Ammon's horn (tissue), 1 donor: ENCODE measurements around the gene TRNAU1AP.
A peak's percentile ranks its signal among the peaks of the same experiment; 100 is the strongest.
"Not testable (repeated sequence)": the region's sequence is repeated elsewhere in the genome, so short reads cannot be mapped to it uniquely, and the experiment has no call there.

Source experiments
- DNase-seq: peaks from one replicate; pipeline ENCODE4 v3.0.0-alpha.2; 2016; ENCODE audit warnings: low spot score

Gene TRNAU1AP

GRCh38 chr1:28577052-28577678, 24.3 kb downstream of the TRNAU1AP start:
- DNase-seq: no peak

GRCh38 chr1:28577738-28578536, 25.1 kb downstream of the TRNAU1AP start:
- no peak for DNase-seq

GRCh38 chr1:28578696-28579218, 25.9 kb downstream of the TRNAU1AP start:
- DNase-seq: no peak

- no peak for DNase-seq
These were observed 26.5 kb downstream of the TRNAU1AP start for GRCh38 chr1:28579401-28579800.

GRCh38 chr1:28580722-28581530, 28.0 kb downstream of the TRNAU1AP start:
- peak; percentile 44 for DNase-seq

GRCh38 chr1:28581531-28582247, 28.8 kb downstream of the TRNAU1AP start:
- DNase-seq: peak; percentile 98

- peak; percentile 17 for DNase-seq
These were observed 29.3 kb downstream of the TRNAU1AP start for GRCh38 chr1:28582248-28582615.

GRCh38 chr1:28586585-28587391, 33.9 kb downstream of the TRNAU1AP start:
- DNase-seq: not testable (repeated sequence)

- no peak for DNase-seq
These were observed 38.9 kb downstream of the TRNAU1AP start, which contains the start of gene RAB42 for GRCh38 chr1:28591708-28592320. RAB42 (plus strand) TSS chr1:28592265; CDS start chr1:28592512, 247 bp downstream.

- no peak for DNase-seq
These were observed 39.6 kb downstream of the TRNAU1AP start for GRCh38 chr1:28592321-28593071.

- DNase-seq: not testable (repeated sequence)
These were observed 41.1 kb downstream of the TRNAU1AP start for GRCh38 chr1:28593988-28594356.

GRCh38 chr1:28594686-28595411, 42.0 kb downstream of the TRNAU1AP start:
- peak; percentile 16 for DNase-seq

- no peak for DNase-seq
These were observed 42.7 kb downstream of the TRNAU1AP start for GRCh38 chr1:28595412-28596191.

- not testable (repeated sequence) for DNase-seq
These were observed 43.4 kb downstream of the TRNAU1AP start for GRCh38 chr1:28596276-28596675.

- no peak for DNase-seq
These were observed 48.8 kb downstream of the TRNAU1AP start for GRCh38 chr1:28601696-28602095.

- DNase-seq: peak; percentile 88
These were observed 49.9 kb downstream of the TRNAU1AP start for GRCh38 chr1:28602536-28603439.

- DNase-seq: no peak
These were observed 51.5 kb downstream of the TRNAU1AP start for GRCh38 chr1:28604411-28604810.
